Measurements from ENCODE around the gene ANKRD36. TPM values are rescaled to one million over a fixed set of nuclear protein-coding genes. Genes with fewer than 3 reads are reported as not detected.

ANKRD36 gene
- total and polyA plus RNA-seq, 9 of the 15 experiments (the other 6 are each of a cell fraction or from before 2014, with no cell fraction given), result 8.0 to 29.1 (median 15.4) TPM

- Histone ChIP-seq H3K4me3 (peak overlapping the region; percentile 33), H3K79me2 (ENCODE audit: control insufficient read depth, insufficient read depth, low read length) (peaks cover 5% of the 10 kb centered on the region; the same call in 2 of the 3 replicates), H3K9me1 (ENCODE audit: control insufficient read depth, insufficient read depth, low read length) (no peaks in the 10 kb centered on the region), H3K4me1 (replicated peaks in 1 of 2; ENCODE audit: control insufficient read depth in 2 of 2, insufficient read depth in 2 of 2, low read length in 2 of 2) (peaks cover 2 to 5% of the 10 kb centered on the region in 2 experiments; a peak in 3 of 5 replicates), H3K9ac (ENCODE audit: insufficient read depth in 1 of 2, low read depth in 2 of 2, low read length in 2 of 2) (peak overlapping the region; percentile 30 to 83; a peak in 2 of 4 replicates), H2AFZ (ENCODE audit: low read depth, low read length) (peak overlapping the region; percentile 71; the same call in 1 of the 2 replicates), H4K20me1 (replicated peaks; ENCODE audit: control insufficient read depth, insufficient read depth, low read length) (no peaks in the 10 kb centered on the region), H3K4me2 (ENCODE audit: insufficient read depth, low read length) (peak overlapping the region; percentile 55; the same call in 1 of the 2 replicates), H3K36me3 (ENCODE audit: control insufficient read depth, insufficient read depth, low read length) (0 out of 3 replicates have a peak, but pooled peaks cover 3% of the 10 kb centered on the region), H3K27ac (ENCODE audit: extremely low read depth, low read depth, low read length) (no peak overlapping the region), H3K27me3 (ENCODE audit: control insufficient read depth in 2 of 2, insufficient read depth in 2 of 2, low read length in 2 of 2) (0 out of 5 replicates have a peak, but pooled peaks cover 0 to 4% of the 10 kb centered on the region in 2 experiments), H3K9me3 (replicated peaks; ENCODE audit: control insufficient read depth, insufficient read depth, low read depth, low read length) (no peaks in the 10 kb centered on the region)
- intact Hi-C loops (cut with micrococcal nuclease) (no loop called here), in situ Hi-C loops (cut with MboI) (loop anchor here (10.0 kb wide), 1 partner anchor 1691 kb away; the partner anchor contains the start of gene FAHD2A)
- no peak for FAIRE-seq
- CTCF ChIA-PET (ENCODE audit: low intra/inter-chr PET ratio), result no interaction called here
- TF ChIP-seq RBFOX2 (IDR thresholded peaks at IDR 0.05; ENCODE audit: low read depth, low read length), result no peak
- no peak for TF ChIP-seq NR2C2 (CRISPR knock-in tag; IDR thresholded peaks at IDR 0.05)
- no peak for TF ChIP-seq NR2C2 (tag; IDR thresholded peaks at IDR 0.05)
- no peak for TF ChIP-seq SUPT5H (IDR thresholded peaks at IDR 0.05)
- TF ChIP-seq, protein P1, sequence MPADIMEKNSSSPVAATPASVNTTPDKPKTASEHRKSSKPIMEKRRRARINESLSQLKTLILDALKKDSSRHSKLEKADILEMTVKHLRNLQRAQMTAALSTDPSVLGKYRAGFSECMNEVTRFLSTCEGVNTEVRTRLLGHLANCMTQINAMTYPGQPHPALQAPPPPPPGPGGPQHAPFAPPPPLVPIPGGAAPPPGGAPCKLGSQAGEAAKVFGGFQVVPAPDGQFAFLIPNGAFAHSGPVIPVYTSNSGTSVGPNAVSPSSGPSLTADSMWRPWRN (IDR thresholded peaks at IDR 0.05; ENCODE audit: low read depth), result no peak
- no peak for TF ChIP-seq POLR2H (tag; IDR thresholded peaks at IDR 0.05; ENCODE audit: low read depth)
- no peak for TF ChIP-seq RBM34 (IDR thresholded peaks at IDR 0.05; ENCODE audit: borderline replicate concordance, insufficient read depth, low read length)
- TF ChIP-seq HNRNPL (IDR thresholded peaks at IDR 0.05; ENCODE audit: low read depth, low read length), result no peak
- TF ChIP-seq, protein P2, sequence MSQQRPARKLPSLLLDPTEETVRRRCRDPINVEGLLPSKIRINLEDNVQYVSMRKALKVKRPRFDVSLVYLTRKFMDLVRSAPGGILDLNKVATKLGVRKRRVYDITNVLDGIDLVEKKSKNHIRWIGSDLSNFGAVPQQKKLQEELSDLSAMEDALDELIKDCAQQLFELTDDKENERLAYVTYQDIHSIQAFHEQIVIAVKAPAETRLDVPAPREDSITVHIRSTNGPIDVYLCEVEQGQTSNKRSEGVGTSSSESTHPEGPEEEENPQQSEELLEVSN (IDR thresholded peaks at IDR 0.05; ENCODE audit: borderline replicate concordance in 1 of 2, extremely low read depth in 1 of 2, insufficient read depth in 1 of 2, insufficient read length in 1 of 2, low read depth in 1 of 2, low read length in 1 of 2, poor library complexity in 1 of 2, severe bottlenecking in 1 of 2), result no peak
- TF ChIP-seq HNRNPH1 (optimal IDR thresholded peaks at IDR 0.05; ENCODE audit: low read depth, low read length), result no peak
- no peak for TF ChIP-seq ZBTB7A (IDR thresholded peaks at IDR 0.05; ENCODE audit: borderline replicate concordance, control insufficient read depth, low read depth, low read length)
- no TSS peak for BruUV-seq (replicated peaks)
- WGBS (ENCODE audit: insufficient coverage, low coverage, missing lambda C conversion rate), result 80% methylated on average over 11 of the region's 12 CpGs
- POLR2A ChIA-PET, result no interaction called here
- no peak for ATAC-seq
- no peak for DNase-seq (ENCODE audit: extremely low read depth in 1 of 4, low spot score in 3 of 4)
Measured at GRCh38 chr2:97095661-97096060, 17.3 kb upstream of the ANKRD36 start.

All from K562 (cell line).